ENCODE measurements around the gene AKAP13.

DNA sequence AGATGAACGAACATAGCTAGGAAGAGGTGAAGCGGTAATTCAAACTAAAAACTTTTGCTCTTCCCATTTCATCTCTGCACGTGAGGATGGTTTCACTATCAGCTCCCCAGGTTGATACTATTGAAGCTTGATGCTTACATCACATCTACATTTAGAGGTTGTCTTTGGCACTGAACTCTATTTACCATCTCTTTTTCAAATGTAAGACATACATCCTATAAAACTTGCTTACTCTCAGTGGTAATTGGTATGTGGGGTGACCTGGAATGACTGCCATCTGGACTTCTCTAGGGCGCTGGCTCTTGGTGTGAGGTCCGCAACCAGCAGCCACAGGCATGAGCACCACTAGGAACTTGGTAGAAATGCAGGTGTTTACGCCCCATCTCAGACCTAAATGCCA lies 118.1 kb downstream of the AKAP13 start:
- TF ChIP-seq, protein P1, sequence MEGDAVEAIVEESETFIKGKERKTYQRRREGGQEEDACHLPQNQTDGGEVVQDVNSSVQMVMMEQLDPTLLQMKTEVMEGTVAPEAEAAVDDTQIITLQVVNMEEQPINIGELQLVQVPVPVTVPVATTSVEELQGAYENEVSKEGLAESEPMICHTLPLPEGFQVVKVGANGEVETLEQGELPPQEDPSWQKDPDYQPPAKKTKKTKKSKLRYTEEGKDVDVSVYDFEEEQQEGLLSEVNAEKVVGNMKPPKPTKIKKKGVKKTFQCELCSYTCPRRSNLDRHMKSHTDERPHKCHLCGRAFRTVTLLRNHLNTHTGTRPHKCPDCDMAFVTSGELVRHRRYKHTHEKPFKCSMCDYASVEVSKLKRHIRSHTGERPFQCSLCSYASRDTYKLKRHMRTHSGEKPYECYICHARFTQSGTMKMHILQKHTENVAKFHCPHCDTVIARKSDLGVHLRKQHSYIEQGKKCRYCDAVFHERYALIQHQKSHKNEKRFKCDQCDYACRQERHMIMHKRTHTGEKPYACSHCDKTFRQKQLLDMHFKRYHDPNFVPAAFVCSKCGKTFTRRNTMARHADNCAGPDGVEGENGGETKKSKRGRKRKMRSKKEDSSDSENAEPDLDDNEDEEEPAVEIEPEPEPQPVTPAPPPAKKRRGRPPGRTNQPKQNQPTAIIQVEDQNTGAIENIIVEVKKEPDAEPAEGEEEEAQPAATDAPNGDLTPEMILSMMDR (conservative IDR thresholded peaks at IDR 0.05), result no peak
- TF ChIP-seq ZFX (IDR thresholded peaks at IDR 0.05), result no peak

Measured in C4-2B (cell line).